GM19099 (cell line): ENCODE data around the gene DTX1.

Experiments
- POLR2A ChIP-seq: IDR thresholded peaks from 3 replicates; pipeline ENCODE4 v1.6.1; 2011; ENCODE audit warnings: low read depth; ENCODE audit not compliant: insufficient read length; ENCODE audit errors: extremely low read depth

The DTX1 gene

DNA sequence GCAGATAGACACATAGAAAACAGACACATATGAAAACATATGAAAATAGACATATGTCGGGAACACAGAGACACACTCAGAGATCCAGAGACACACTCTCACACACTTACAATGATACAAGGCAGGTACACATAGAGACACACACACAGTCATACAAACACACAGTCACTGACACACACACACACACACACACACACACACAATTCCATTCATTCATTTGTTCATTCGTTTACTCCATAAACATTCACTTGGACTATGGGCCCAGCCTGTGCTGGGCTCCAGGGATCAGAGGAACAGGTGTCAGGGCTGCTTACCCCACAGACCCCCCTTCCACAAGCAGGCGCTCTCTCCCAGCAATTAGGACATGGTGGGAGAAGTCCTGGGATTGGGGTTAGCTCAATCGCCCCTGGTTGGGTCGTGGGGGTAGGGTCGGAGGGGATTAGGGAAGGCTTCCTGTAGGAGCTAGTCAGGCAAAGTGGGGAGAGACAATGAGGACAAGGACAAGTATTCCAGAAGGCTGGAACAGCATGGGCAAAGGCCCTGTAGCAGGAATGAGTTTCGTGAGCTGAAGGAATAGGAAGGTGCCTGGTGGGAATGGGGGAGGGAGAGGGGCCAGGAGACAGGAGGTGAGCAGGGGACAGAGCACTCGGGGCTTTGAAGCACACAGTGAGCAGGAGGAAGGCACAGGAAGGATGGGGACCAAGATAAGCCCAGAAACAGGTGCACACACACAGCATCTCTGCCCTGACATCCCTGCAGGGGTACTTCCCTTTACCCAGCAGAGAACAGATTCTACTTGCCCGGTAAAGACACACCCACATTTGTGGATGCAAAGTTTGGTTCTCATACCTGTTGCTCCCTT lies 72.5 kb downstream of the DTX1 start:
- TF ChIP-seq POLR2A, result no peak

DNA sequence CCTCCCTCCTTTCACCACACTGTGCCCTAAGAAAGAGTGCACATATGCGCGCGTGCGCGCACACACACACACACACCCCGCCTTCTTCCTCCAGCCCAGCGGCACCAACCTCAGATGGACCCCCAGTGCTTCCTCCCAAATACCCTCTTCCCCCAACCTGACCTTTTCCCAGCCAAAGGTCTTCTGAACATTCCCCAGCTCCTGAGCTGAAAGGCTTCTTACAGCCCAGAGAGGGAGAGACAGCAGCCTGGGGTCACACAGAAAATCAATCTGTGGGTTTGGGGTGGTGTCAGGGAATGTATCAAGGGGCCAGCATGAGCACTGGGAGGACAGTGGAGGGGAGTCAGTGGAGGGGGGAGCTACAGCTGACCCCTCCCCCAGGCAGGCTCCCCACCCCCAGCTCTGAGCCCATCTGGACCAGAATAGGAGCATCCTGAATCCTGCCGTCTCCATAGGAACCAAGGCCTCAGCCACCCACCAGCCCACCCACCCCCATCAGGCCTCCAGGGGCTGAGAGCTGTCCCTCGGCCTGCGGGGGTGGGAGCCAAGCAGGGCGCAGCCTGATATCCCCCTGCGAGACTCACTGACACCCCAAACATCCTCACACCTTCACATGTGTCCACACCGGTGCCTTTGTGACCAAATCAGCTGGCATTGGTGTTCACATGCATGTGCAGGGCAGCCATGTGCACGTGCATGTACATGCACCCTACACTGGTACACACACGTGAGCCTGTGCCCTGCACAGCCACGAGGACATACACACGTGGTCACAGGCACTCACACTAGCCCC lies 73.3 kb downstream of the DTX1 start:
- TF ChIP-seq POLR2A, result no peak

DNA sequence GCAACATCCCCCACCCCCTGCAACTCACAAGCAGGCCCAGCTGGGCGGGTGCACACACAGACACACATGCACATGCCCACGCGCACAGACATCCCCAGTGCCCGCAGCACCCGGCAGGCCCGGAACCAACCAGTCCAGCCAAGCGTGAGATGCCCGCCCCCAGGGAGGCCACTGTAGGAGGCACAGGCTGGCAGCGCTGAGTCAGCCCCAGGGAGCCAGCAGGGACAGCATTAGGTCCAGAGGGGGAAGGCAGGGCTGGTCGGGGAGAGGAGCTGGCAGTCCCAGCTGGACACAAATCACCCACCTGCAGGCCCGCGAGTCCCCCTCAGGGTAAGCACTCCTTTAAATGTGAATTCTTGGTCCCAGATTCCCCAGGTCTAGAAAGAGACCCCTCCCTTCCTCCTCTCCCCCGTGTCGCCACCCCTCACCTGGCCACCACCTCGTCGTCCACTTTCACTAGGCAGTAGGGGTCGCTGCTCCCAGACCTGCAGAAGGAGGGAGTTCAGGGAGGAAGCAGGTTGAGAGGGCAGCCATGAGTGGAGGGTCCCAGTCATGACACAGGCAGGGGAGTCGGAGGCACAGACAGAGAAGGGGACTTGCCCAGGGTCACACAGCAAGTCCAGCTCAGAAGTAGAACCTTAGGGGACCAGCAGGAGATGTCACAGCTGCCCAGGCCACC lies 74.1 kb downstream of the DTX1 start:
- no peak for TF ChIP-seq POLR2A

DNA sequence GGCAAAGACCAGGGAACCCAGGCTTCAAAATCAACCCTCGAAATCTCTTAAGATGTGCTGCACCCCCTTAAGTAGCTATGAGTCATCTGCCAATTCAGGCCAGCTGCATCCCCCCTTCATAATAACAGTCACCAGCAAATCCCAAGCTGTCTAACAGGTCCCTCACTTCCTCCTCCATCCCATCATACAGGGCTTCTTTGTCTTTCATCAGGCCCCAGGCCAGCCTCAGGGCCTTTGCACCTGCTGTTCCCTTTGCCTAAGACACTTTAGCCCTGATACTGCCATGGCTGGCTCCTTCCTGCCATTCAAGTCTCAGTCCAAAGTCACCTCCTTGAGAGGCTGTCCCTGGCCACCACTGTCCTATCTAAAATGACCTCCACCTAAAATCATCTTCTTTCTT lies 75.0 kb downstream of the DTX1 start:
- TF ChIP-seq POLR2A, result no peak

DNA sequence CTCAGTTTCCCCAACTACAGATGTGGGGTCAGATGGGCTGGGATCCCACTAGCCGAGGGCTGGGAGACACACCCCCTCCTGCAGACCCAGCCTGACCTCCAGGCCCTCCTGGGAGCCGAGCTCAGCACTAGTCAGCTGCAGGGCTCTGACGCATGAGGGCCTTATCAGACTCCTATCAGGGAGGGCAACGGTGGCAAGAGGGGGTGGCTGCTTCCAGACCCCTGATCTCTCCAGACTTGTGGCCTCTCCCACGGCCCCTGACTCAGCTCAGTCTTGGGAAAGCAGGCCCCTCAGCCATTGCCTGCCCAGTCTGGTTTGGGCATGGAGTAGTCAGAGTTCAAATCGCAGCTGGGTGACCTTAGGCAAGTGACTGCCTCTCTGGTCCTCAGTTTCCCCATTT lies 76.5 kb downstream of the DTX1 start:
- no peak for TF ChIP-seq POLR2A

DNA sequence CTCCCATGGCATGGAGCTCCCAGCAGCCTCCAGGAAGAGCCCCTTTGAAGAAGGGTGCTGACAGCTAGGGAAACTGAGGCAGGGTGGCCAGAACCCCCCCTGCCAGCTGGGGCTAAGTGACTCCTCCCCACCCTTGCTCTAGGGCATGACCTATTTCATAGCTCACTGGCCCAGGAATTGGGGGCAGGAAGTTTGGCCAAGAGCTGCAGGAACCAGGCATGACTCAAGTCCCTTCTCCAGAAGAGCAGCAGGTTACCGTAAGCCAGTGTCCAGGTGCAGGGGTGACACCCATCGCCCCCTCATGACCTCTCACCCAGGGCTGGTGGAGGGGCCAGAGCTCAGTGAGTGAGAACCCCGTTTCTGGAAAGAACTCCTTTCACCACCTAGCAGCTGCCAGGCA lies 77.1 kb downstream of the DTX1 start:
- TF ChIP-seq POLR2A, result no peak

DNA sequence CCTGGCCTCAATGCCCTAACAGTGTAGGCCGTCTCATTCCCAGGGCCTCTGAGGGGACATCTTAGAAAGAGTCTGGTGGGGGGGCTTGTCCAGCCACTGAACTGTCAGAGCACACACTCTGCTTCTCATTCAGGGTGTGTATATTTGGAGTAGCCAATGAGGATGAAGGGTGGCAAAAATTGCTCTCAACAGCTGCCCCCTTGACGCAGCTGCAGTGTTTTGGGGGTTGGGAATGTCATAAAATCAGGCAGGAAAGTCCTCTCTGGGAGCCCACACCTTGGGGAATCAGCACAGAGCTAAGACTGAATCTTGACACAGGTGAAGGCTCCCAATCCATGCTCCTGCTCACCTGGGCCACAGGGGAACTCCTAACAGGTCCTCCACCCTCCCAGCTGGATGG lies 77.5 kb downstream of the DTX1 start:
- TF ChIP-seq POLR2A, result no peak

DNA sequence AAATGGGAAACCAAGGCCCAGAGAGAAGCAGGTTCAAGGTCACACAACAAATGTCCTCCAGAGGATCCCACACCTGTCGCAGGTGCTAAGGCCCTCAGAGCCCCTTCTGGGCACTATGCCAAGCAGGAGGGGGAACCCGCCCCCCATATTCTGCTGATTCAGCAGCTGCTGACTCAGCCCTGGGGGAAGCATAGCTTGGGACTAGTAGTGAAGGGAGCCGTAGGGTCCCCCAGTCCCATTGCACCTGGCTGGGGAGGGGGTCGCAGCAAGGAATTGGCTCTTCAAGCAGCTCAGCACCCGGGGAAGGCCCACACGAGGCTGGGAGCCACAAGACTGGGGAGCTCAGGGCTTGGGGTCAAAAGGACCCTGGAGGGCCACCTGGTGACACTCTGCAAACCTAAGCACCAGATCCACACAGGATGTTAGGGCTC lies 78.0 kb downstream of the DTX1 start:
- TF ChIP-seq POLR2A, result no peak

DNA sequence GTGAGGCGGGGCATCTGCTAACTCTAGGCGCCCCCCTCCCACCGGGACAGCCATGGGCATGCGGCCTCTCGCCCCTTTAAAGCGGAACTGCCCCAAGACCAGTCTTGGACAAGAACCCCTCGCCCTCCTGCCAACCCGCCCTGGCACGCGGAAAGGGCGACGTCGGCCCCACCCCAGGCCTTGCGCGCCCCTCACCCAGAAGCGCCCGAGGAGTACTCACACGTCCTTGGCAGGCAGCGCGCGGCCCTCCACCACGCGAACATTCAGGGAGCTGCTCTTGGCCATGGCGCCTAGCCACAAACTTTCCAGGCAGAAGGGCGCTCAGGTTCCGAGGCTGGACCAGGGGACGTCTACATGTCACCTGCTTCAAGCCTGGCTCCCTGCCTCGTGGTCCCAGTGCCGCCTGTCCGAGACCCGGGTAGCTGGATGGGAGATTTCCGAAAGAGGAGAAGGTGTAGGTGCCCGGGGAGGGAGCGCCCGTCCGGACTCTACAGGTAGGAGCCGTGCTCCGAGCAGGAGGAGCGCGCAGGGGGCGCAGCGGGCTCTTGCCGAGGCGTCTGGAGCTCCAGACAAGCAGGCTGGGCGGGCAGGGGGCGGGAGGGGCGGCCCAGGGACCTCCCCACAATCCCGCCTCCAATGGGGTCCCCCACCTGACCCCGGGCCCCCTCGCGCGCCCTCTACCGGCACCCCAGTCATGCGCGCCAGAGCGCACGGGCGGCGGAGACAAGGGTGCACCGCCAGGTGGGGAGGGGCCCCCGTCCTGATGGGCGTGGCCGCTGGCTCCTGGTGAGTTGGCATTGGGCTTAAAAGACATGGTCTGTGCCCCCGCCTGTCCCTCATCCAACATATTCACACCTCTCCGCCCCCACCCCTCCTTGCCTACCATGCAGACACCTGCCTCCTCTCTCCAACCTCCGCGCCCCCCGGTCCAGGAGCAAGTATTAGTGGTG lies 78.9 kb downstream of the DTX1 start, which contains the start of gene RASAL1:
Gene RASAL1, minus strand, starts transcription at position 584 of the 950 bp plus-strand sequence. Its CDS starts 299 bp downstream, at position 285.
- TF ChIP-seq POLR2A, result no peak

DNA sequence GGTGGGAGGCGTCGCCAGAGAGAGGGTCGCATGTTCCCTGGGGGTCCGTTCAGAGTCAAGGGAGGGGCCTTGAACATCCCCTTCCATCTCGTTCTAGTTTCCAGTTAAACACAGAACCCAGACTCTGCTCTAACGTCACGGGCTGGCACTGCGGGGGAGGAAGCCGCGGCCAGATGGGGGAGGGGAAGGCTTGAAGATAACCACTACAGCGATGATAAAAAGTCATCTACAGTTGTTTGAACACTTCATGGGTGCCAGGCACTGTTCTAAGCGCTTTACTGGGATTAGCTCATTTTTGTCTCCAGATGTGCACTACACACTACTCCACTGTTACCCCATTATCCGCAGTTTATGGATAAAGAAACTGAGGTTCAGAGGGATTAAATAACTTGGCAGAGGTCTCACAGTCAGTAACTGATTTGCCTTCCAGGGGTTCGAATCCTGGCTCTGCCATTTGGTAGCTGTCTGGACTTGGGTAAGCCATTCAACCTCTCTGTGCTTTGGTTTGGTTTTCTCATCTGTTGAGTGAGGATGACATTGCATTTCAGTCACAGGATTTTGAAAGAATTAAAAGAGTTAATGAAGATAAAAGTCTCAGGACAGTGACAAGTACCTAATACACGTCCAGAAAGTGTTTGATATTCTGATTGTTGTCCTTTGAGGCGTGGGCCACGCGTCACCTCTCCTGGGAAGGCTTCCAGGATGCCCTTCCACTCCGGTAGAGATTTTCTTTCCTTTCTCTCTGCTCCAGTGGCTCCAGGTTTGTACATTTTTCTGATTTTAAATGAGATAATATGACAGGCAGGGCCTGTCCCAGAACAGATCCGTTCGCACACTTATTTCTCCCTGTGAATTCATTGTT lies 79.8 kb downstream of the DTX1 start:
- TF ChIP-seq POLR2A, result no peak

DNA sequence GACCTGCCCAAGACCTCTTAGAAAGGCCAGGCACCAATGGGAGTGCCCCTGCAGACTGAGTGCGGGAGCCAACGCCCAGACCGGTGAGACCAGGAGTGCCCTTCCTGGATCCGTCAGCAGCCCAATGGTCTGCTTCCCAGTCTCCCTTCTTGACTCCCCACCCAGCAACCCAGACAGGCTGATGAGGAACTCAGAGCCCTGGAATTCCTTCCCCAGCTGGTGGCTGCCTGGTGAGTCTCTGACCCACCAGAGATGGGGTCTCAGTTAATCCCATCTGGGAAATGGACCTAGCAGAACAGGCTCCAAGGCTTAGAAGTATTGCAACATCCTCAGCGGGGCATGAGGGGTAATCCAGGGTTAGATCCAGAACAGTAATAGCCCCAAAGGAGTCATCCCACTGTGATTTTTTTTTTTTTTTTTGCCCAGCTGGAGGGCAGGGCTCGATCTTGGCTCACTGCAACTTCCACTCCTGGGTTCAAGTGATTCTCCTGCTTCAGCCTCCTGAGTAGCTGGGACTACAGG lies 80.5 kb downstream of the DTX1 start:
- TF ChIP-seq POLR2A, result no peak

DNA sequence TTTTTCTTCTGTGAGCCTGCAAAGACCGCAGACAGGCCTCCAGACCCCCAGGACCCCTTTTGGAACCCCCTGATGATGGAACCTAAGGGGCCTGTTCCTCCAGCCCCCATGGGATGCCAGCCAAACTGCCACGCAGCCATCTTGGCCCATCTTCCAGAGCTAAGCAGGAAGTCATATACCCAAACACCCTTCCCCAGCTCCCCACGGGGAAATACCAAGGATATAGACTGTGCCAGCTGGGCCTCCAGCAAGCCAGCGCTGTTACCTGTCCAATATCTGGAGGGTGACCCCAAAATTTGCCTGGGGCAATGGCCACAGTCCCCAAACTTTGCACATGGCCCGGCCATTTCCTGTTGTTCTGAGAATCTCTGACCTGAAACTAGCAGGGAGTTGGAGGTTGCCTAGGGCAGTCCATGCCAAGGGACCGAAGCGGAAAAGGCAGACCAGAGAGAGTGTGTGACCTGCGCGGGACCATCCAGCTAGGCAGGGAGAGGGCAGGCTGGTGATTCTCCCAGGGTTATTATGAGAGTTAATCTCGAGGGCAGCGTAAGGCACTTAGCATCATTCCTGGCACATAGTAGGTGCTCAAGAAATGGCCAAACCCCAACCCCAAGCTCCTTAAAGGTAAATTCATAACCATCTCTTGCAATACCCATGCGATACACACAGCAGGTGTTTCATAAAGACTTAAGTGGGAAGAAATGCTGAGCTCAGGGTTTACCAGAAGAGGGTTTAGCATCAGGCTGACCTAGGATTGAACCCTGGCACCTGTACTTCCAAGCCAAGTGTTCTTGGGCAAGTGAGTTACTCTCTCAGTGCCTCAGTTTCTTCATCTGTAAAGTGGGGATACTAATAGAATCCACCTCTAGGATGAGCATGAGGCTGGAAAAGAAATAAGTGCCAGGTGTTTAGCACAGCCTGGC lies 81.6 kb downstream of the DTX1 start:
- TF ChIP-seq POLR2A, result no peak
